Measurements from ENCODE around the gene EMX1.

EMX1 gene

GRCh38 chr2:72896446-72896845 lies 20.9 kb upstream of the EMX1 start:
- Histone ChIP-seq H3K18ac (ENCODE audit: low read length) (no peak overlapping the region), H2BK15ac (replicated peaks; ENCODE audit: low read depth) (no peak overlapping the region), H3K4me2 (ENCODE audit: low read length) (no peak overlapping the region), H3K23ac (ENCODE audit: low read length) (no peak overlapping the region), H3K4me3 (ENCODE audit: low read length) (no peak overlapping the region), H3K27ac (ENCODE audit: low read depth, low read length) (no peak overlapping the region), H4K5ac (ENCODE audit: low read length) (no peak overlapping the region), H3K79me2 (ENCODE audit: control insufficient read depth, insufficient read depth, low read length) (no peaks in the 10 kb centered on the region), H3K4ac (ENCODE audit: low read depth, low read length) (no peak overlapping the region), H3K79me1 (ENCODE audit: low read length) (no peaks in the 10 kb centered on the region), H2AK5ac (ENCODE audit: low read length) (no peak overlapping the region), H3K36me3 (ENCODE audit: control insufficient read depth, insufficient read depth, low read length) (no peaks in the 10 kb centered on the region), H2BK120ac (ENCODE audit: low read depth, low read length) (no peak overlapping the region), H3K56ac (ENCODE audit: low read length) (no peak overlapping the region), H2BK5ac (ENCODE audit: low read length) (no peak overlapping the region), H3K27me3 (ENCODE audit: insufficient read depth, low read length, poor library complexity) (no peaks in the 10 kb centered on the region), H3K4me1 (ENCODE audit: control insufficient read depth, low read depth, low read length) (peaks cover 3% of the 10 kb centered on the region), H4K8ac (ENCODE audit: low read depth, low read length) (no peak overlapping the region), H3K9ac (ENCODE audit: low read length) (no peak overlapping the region)
- no CpG with 5 or more reads among the region's 4 CpGs for WGBS (ENCODE audit: extremely low coverage, insufficient coverage, low lambda C conversion rate)
- no peak for DNase-seq

GRCh38 chr2:72897785-72898584 lies 19.3 kb upstream of the EMX1 start:
- no peaks in the 10 kb centered on the region for H3K27me3 ChIP-seq (ENCODE audit: insufficient read depth, low read length, poor library complexity)
- no peak overlapping the region for H3K23ac ChIP-seq (ENCODE audit: low read length)
- no peak overlapping the region for H3K4ac ChIP-seq (ENCODE audit: low read depth, low read length)
- peaks cover 3% of the 10 kb centered on the region for H3K4me1 ChIP-seq (ENCODE audit: control insufficient read depth, low read depth, low read length)
- H2BK120ac ChIP-seq (ENCODE audit: low read depth, low read length) = no peak overlapping the region
- DNase-seq = no peak
- H3K4me2 ChIP-seq (ENCODE audit: low read length) = no peak overlapping the region
- H2BK15ac ChIP-seq (replicated peaks; ENCODE audit: low read depth) = no peak overlapping the region
- no CpG with 5 or more reads among the region's 18 CpGs for WGBS (ENCODE audit: extremely low coverage, insufficient coverage, low lambda C conversion rate)
- H2AK5ac ChIP-seq (ENCODE audit: low read length) = no peak overlapping the region
- H3K9ac ChIP-seq (ENCODE audit: low read length) = no peak overlapping the region
- no peak overlapping the region for H3K18ac ChIP-seq (ENCODE audit: low read length)
- H3K79me1 ChIP-seq (ENCODE audit: low read length) = no peaks in the 10 kb centered on the region
- H3K4me3 ChIP-seq (ENCODE audit: low read length) = no peak overlapping the region
- no peak overlapping the region for H4K8ac ChIP-seq (ENCODE audit: low read depth, low read length)
- H3K27ac ChIP-seq (ENCODE audit: low read depth, low read length) = no peak overlapping the region
- H2BK5ac ChIP-seq (ENCODE audit: low read length) = no peak overlapping the region
- H3K36me3 ChIP-seq (ENCODE audit: control insufficient read depth, insufficient read depth, low read length) = no peaks in the 10 kb centered on the region
- H3K56ac ChIP-seq (ENCODE audit: low read length) = no peak overlapping the region
- H4K5ac ChIP-seq (ENCODE audit: low read length) = no peak overlapping the region
- H3K79me2 ChIP-seq (ENCODE audit: control insufficient read depth, insufficient read depth, low read length) = no peaks in the 10 kb centered on the region

- Histone ChIP-seq H2BK5ac (ENCODE audit: low read length) (no peak overlapping the region), H2AK5ac (ENCODE audit: low read length) (no peak overlapping the region), H3K36me3 (ENCODE audit: control insufficient read depth, insufficient read depth, low read length) (no peaks in the 10 kb centered on the region), H3K23ac (ENCODE audit: low read length) (no peak overlapping the region), H3K79me1 (ENCODE audit: low read length) (no peaks in the 10 kb centered on the region), H3K27me3 (ENCODE audit: insufficient read depth, low read length, poor library complexity) (no peaks in the 10 kb centered on the region), H3K4me2 (ENCODE audit: low read length) (no peak overlapping the region), H3K18ac (ENCODE audit: low read length) (no peak overlapping the region), H3K4ac (ENCODE audit: low read depth, low read length) (no peak overlapping the region), H3K4me3 (ENCODE audit: low read length) (no peak overlapping the region), H3K4me1 (ENCODE audit: control insufficient read depth, low read depth, low read length) (peaks cover 3% of the 10 kb centered on the region), H3K79me2 (ENCODE audit: control insufficient read depth, insufficient read depth, low read length) (no peaks in the 10 kb centered on the region), H3K56ac (ENCODE audit: low read length) (no peak overlapping the region), H4K5ac (ENCODE audit: low read length) (no peak overlapping the region), H4K8ac (ENCODE audit: low read depth, low read length) (no peak overlapping the region), H3K27ac (ENCODE audit: low read depth, low read length) (no peak overlapping the region), H2BK120ac (ENCODE audit: low read depth, low read length) (no peak overlapping the region), H3K9ac (ENCODE audit: low read length) (no peak overlapping the region), H2BK15ac (replicated peaks; ENCODE audit: low read depth) (no peak overlapping the region)
- no CpG with 5 or more reads among the region's 2 CpGs for WGBS (ENCODE audit: extremely low coverage, insufficient coverage, low lambda C conversion rate)
- DNase-seq = no peak
Measured at GRCh38 chr2:72898585-72898906, 18.8 kb upstream of the EMX1 start.

- H3K4me1 ChIP-seq (ENCODE audit: control insufficient read depth, low read depth, low read length) = peaks cover 3% of the 10 kb centered on the region
- H3K4me2 ChIP-seq (ENCODE audit: low read length) = no peak overlapping the region
- H3K36me3 ChIP-seq (ENCODE audit: control insufficient read depth, insufficient read depth, low read length) = no peaks in the 10 kb centered on the region
- peak overlapping the region; percentile 77 for H2BK5ac ChIP-seq (ENCODE audit: low read length)
- no peaks in the 10 kb centered on the region for H3K79me1 ChIP-seq (ENCODE audit: low read length)
- H4K8ac ChIP-seq (ENCODE audit: low read depth, low read length) = no peak overlapping the region
- no peak overlapping the region for H2AK5ac ChIP-seq (ENCODE audit: low read length)
- H3K4ac ChIP-seq (ENCODE audit: low read depth, low read length) = no peak overlapping the region
- no peak overlapping the region for H3K27ac ChIP-seq (ENCODE audit: low read depth, low read length)
- no peak overlapping the region for H4K5ac ChIP-seq (ENCODE audit: low read length)
- no peaks in the 10 kb centered on the region for H3K27me3 ChIP-seq (ENCODE audit: insufficient read depth, low read length, poor library complexity)
- no peaks in the 10 kb centered on the region for H3K79me2 ChIP-seq (ENCODE audit: control insufficient read depth, insufficient read depth, low read length)
- no CpG with 5 or more reads among the region's 5 CpGs for WGBS (ENCODE audit: extremely low coverage, insufficient coverage, low lambda C conversion rate)
- no peak overlapping the region for H3K18ac ChIP-seq (ENCODE audit: low read length)
- H3K4me3 ChIP-seq (ENCODE audit: low read length) = no peak overlapping the region
- no peak overlapping the region for H2BK15ac ChIP-seq (replicated peaks; ENCODE audit: low read depth)
- H3K23ac ChIP-seq (ENCODE audit: low read length) = no peak overlapping the region
- H3K9ac ChIP-seq (ENCODE audit: low read length) = no peak overlapping the region
- peak overlapping the region; percentile 17 for H3K56ac ChIP-seq (ENCODE audit: low read length)
- DNase-seq = no peak
- H2BK120ac ChIP-seq (ENCODE audit: low read depth, low read length) = no peak overlapping the region
Measured at GRCh38 chr2:72900191-72900825, 17.0 kb upstream of the EMX1 start.

GRCh38 chr2:72901426-72901825 lies 15.9 kb upstream of the EMX1 start:
- DNase-seq = peak; percentile 87
- H3K4me3 ChIP-seq (ENCODE audit: low read length) = no peak overlapping the region
- H2BK5ac ChIP-seq (ENCODE audit: low read length) = peak overlapping the region; percentile 51

More at GRCh38 chr2:72901426-72901825, 15.9 kb upstream of the EMX1 start:
- H3K4me2 ChIP-seq (ENCODE audit: low read length) = no peak overlapping the region
- peak overlapping the region; percentile 44 for H3K56ac ChIP-seq (ENCODE audit: low read length)
- H3K79me1 ChIP-seq (ENCODE audit: low read length) = no peaks in the 10 kb centered on the region
- H3K27ac ChIP-seq (ENCODE audit: low read depth, low read length) = peak overlapping the region; percentile 68
- no peak overlapping the region for H3K4ac ChIP-seq (ENCODE audit: low read depth, low read length)
- WGBS (ENCODE audit: extremely low coverage, insufficient coverage, low lambda C conversion rate) = no CpG with 5 or more reads among the region's 3 CpGs
- no peaks in the 10 kb centered on the region for H3K79me2 ChIP-seq (ENCODE audit: control insufficient read depth, insufficient read depth, low read length)
- no peak overlapping the region for H4K5ac ChIP-seq (ENCODE audit: low read length)
- no peak overlapping the region for H2BK15ac ChIP-seq (replicated peaks; ENCODE audit: low read depth)
- peaks cover 3% of the 10 kb centered on the region for H3K4me1 ChIP-seq (ENCODE audit: control insufficient read depth, low read depth, low read length)
- no peaks in the 10 kb centered on the region for H3K27me3 ChIP-seq (ENCODE audit: insufficient read depth, low read length, poor library complexity)
- no peak overlapping the region for H3K9ac ChIP-seq (ENCODE audit: low read length)
- no peak overlapping the region for H2AK5ac ChIP-seq (ENCODE audit: low read length)
- H4K8ac ChIP-seq (ENCODE audit: low read depth, low read length) = no peak overlapping the region
- no peaks in the 10 kb centered on the region for H3K36me3 ChIP-seq (ENCODE audit: control insufficient read depth, insufficient read depth, low read length)
- no peak overlapping the region for H3K23ac ChIP-seq (ENCODE audit: low read length)
- no peak overlapping the region for H3K18ac ChIP-seq (ENCODE audit: low read length)
- H2BK120ac ChIP-seq (ENCODE audit: low read depth, low read length) = no peak overlapping the region

Measured in mesendoderm (in vitro differentiated cells).